HEK293 (cell line): ENCODE measurements around the gene RAB7A.

Experiments used
- CTCF ChIA-PET: fragments of 350-600 bp; formaldehyde crosslinking; extraction: SDS; loops from one replicate; lab custom pipeline; 2021; ENCODE audit warnings: antibody characterized with exemption; lab: Yijun Ruan, JAX
- POLR2A ChIA-PET: fragments of 300-600 bp; formaldehyde crosslinking; extraction: SDS; loops from one replicate; lab custom pipeline; 2020; ENCODE audit warnings: antibody characterized with exemption, inconsistent platforms; lab: Yijun Ruan, JAX
- H3K27ac ChIP-seq: fragments of 200-500 bp; sonication (Bioruptor generic); 2 replicates; pipeline ENCODE4 v1.5.1; 2014; ENCODE audit warnings: low read depth, low read length, control low read depth, inconsistent platforms; ENCODE audit errors: extremely low read depth
- H3K36me3 ChIP-seq, 2 experiments: fragments of 200-500 bp in 1 of 2; sonication (Bioruptor generic) in 1 of 2; 1 replicate in 1 of 2; 2 replicates in 1 of 2; pipeline ENCODE4 v1.5.1; 2014 to 2017; ENCODE audit warnings: inconsistent platforms in 2 of 2, low read length in 2 of 2; ENCODE audit not compliant: control insufficient read depth in 2 of 2, insufficient read depth in 1 of 2
- H3K4me1 ChIP-seq: fragments of 200-500 bp; sonication (Bioruptor generic); 2 replicates; pipeline ENCODE4 v1.5.1; 2014; ENCODE audit warnings: mild to moderate bottlenecking, low read length, inconsistent platforms; ENCODE audit not compliant: control insufficient read depth, insufficient read depth
- H3K4me3 ChIP-seq: 2 replicates; pipeline ENCODE4 v1.5.1; 2011; ENCODE audit warnings: low read depth, mild to moderate bottlenecking, control low read depth, low read length, moderate library complexity
- H3K9me3 ChIP-seq: fragments of 200-500 bp; sonication (Bioruptor generic); 2 replicates; pipeline ENCODE4 v1.5.1; 2014; ENCODE audit warnings: low read depth, low read length, inconsistent platforms; ENCODE audit not compliant: control insufficient read depth, insufficient read depth
- GFI1B ChIP-seq: fragments of 450-650 bp; formaldehyde crosslinking; IDR thresholded peaks from 2 replicates; pipeline ENCODE4 v1.5.1; 2016; ENCODE audit warnings: missing biosample characterization, missing genetic modification characterization
- HOXA7 ChIP-seq: sonication (generic); formaldehyde crosslinking; IDR thresholded peaks from 2 replicates; pipeline ENCODE4 v1.8.1; 2022; ENCODE audit warnings: missing genetic modification reagents, borderline replicate concordance
- HOXD13 ChIP-seq: sonication (generic); formaldehyde crosslinking; IDR thresholded peaks from 2 replicates; pipeline ENCODE4 v1.8.0; 2022; ENCODE audit warnings: missing genetic modification reagents, borderline replicate concordance
- ZBTB17 ChIP-seq: fragments of 450-650 bp; formaldehyde crosslinking; IDR thresholded peaks from 2 replicates; pipeline ENCODE4 v1.5.1; 2016; ENCODE audit warnings: missing biosample characterization, missing genetic modification characterization
- ZNF24 ChIP-seq: fragments of 450-650 bp; formaldehyde crosslinking; IDR thresholded peaks from 2 replicates; pipeline ENCODE4 v1.5.1; 2016; ENCODE audit warnings: missing biosample characterization, missing genetic modification characterization
- ZNF266 ChIP-seq: fragments of 450-650 bp; formaldehyde crosslinking; IDR thresholded peaks from 2 replicates; pipeline ENCODE4 v1.5.1; 2016; ENCODE audit warnings: missing biosample characterization, missing genetic modification characterization, low read depth
- ZNF404 ChIP-seq: fragments of 450-650 bp; formaldehyde crosslinking; IDR thresholded peaks from 2 replicates; pipeline ENCODE4 v1.5.1; 2017; ENCODE audit warnings: missing biosample characterization, missing genetic modification characterization
- ZNF530 ChIP-seq: fragments of 450-650 bp; formaldehyde crosslinking; IDR thresholded peaks from 2 replicates; pipeline ENCODE4 v1.5.1; 2016; ENCODE audit warnings: low read depth, missing biosample characterization, missing genetic modification characterization
- ZNF544 ChIP-seq: fragments of 450-650 bp; formaldehyde crosslinking; IDR thresholded peaks from 2 replicates; pipeline ENCODE4 v1.5.0; 2017; ENCODE audit warnings: missing biosample characterization, missing genetic modification characterization
- ZNF658 ChIP-seq: fragments of 450-650 bp; formaldehyde crosslinking; IDR thresholded peaks from 2 replicates; pipeline ENCODE4; 2016; ENCODE audit warnings: missing biosample characterization, missing genetic modification characterization
- ZNF664 ChIP-seq: fragments of 450-650 bp; formaldehyde crosslinking; IDR thresholded peaks from 2 replicates; pipeline ENCODE4 v1.5.1; 2016; ENCODE audit warnings: missing biosample characterization, missing genetic modification characterization
- ZNF76 ChIP-seq: fragments of 450-650 bp; formaldehyde crosslinking; IDR thresholded peaks from 2 replicates; pipeline ENCODE4; 2016; ENCODE audit warnings: low read depth, missing biosample characterization, missing genetic modification characterization, borderline replicate concordance
- TF ChIP-seq, protein P1 (sequence below): fragments of 450-650 bp; formaldehyde crosslinking; IDR thresholded peaks from 2 replicates; pipeline ENCODE4 v1.5.1; 2016; ENCODE audit warnings: missing biosample characterization, missing genetic modification characterization
- TF ChIP-seq, protein P2 (sequence below): fragments of 450-650 bp; formaldehyde crosslinking; IDR thresholded peaks from 2 replicates; pipeline ENCODE4 v1.5.1; 2016; ENCODE audit warnings: missing biosample characterization, missing genetic modification characterization
- TF ChIP-seq, protein P3 (sequence below): fragments of 450-650 bp; formaldehyde crosslinking; IDR thresholded peaks from 2 replicates; pipeline ENCODE4 v1.5.1; 2016; ENCODE audit warnings: missing biosample characterization, missing genetic modification characterization
- TF ChIP-seq, protein P4 (sequence below): fragments of 450-650 bp; formaldehyde crosslinking; IDR thresholded peaks from 2 replicates; pipeline ENCODE4 v1.5.1; 2017; ENCODE audit warnings: missing biosample characterization, missing genetic modification characterization
- TF ChIP-seq, protein P5 (sequence below): IDR thresholded peaks from 2 replicates; pipeline ENCODE4 v1.6.1; 2011; ENCODE audit warnings: mild to moderate bottlenecking, low read depth, low read length, borderline replicate concordance

Gene RAB7A

DNA sequence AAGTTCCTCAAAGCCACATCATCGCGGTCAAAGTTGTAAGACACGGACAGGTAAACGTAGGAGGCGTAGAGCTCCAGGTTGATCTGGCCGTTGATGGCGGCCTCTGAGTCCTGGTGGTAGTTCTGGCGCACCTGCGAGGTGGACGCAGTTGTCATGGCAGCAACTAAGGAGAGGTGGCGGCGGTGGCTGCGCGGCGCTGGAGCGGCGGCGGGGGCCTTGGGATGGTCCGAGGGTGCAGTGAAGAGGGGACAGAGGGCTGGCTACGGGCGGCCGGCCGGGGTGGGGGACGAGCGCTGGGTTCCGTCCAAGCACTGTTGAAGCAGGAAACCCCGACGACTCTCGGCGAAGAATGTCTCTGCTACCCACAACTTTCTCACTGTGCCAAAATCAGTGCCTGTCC is 38.9 kb downstream of the RAB7A start:
- H3K36me3 ChIP-seq = peaks cover 0 to 14% of the 10 kb centered on the region in 2 experiments; a peak in 1 of 3 replicates
- H3K9me3 ChIP-seq = no peaks in the 10 kb centered on the region
- ChIA-PET POLR2A (no interaction called here), CTCF (no interaction called here)
- H3K4me1 ChIP-seq = 0 out of 2 replicates have a peak, but pooled peaks cover 3% of the 10 kb centered on the region
- no peak overlapping the region for H3K4me3 ChIP-seq
- TF ChIP-seq HOXD13 (CRISPR knock-in tag) = no peak
- no peak for TF ChIP-seq GFI1B (tag by site-specific recombination)
- no peak for TF ChIP-seq ZNF544 (tag by site-specific recombination)
- no peak overlapping the region for H3K27ac ChIP-seq

DNA sequence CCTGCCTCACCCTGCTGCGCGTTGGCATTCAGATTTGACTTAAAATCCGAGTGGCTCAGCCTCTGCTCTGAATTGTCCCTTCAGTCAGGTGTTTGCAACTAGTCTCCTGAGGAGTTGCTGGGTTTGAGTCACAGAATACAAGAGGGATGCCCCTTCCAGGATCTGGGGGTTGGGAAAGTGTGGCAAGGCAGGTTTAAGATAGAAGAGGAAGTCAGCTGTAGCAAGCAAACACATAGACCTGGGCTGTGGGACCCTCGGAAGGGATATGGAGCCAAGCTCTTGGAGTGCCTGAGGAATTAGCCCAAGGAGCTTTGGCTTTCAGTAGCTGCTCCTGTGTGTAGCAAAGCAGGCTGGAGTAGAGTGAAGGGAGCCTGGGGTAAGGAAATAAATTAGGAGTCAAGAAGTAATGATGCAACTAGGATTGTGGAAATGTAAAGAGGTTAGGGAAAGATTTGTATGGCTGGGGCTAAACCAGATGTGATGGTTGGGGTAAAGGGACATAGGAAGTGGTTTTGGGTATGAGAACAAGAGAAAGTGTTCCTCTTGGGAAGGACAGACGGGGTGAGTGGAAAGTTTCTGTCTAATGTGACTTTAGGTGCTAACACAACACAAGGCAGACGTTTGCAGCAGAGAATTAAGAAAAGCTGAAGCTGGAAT is 41.2 kb downstream of the RAB7A start:
- H3K36me3 ChIP-seq = peaks cover 0 to 14% of the 10 kb centered on the region in 2 experiments; a peak in 1 of 3 replicates
- ChIA-PET POLR2A (no interaction called here), CTCF (interaction anchor here (0.6 kb wide), 1 partner anchor 84 kb away, joined by 4 read pairs; no protein-coding TSS in a partner anchor)
- no peak overlapping the region for H3K4me3 ChIP-seq
- TF ChIP-seq ZBTB17 (tag by site-specific recombination) (peak; percentile 54; the same call in 1 of the 2 replicates), ZNF24 (tag by site-specific recombination) (0 out of 2 replicates have a peak, but pooled peaks have one; percentile 36)
- TF ChIP-seq, protein P1, sequence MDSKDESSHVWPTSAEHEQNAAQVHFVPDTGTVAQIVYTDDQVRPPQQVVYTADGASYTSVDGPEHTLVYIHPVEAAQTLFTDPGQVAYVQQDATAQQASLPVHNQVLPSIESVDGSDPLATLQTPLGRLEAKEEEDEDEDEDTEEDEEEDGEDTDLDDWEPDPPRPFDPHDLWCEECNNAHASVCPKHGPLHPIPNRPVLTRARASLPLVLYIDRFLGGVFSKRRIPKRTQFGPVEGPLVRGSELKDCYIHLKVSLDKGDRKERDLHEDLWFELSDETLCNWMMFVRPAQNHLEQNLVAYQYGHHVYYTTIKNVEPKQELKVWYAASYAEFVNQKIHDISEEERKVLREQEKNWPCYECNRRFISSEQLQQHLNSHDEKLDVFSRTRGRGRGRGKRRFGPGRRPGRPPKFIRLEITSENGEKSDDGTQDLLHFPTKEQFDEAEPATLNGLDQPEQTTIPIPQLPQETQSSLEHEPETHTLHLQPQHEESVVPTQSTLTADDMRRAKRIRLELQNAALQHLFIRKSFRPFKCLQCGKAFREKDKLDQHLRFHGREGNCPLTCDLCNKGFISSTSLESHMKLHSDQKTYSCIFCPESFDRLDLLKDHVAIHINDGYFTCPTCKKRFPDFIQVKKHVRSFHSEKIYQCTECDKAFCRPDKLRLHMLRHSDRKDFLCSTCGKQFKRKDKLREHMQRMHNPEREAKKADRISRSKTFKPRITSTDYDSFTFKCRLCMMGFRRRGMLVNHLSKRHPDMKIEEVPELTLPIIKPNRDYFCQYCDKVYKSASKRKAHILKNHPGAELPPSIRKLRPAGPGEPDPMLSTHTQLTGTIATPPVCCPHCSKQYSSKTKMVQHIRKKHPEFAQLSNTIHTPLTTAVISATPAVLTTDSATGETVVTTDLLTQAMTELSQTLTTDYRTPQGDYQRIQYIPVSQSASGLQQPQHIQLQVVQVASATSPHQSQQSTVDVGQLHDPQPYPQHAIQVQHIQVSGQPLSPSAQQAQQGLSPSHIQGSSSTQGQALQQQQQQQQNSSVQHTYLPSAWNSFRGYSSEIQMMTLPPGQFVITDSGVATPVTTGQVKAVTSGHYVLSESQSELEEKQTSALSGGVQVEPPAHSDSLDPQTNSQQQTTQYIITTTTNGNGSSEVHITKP (tag by site-specific recombination) = 0 out of 2 replicates have a peak, but pooled peaks have one; percentile 8
- TF ChIP-seq, protein P2, sequence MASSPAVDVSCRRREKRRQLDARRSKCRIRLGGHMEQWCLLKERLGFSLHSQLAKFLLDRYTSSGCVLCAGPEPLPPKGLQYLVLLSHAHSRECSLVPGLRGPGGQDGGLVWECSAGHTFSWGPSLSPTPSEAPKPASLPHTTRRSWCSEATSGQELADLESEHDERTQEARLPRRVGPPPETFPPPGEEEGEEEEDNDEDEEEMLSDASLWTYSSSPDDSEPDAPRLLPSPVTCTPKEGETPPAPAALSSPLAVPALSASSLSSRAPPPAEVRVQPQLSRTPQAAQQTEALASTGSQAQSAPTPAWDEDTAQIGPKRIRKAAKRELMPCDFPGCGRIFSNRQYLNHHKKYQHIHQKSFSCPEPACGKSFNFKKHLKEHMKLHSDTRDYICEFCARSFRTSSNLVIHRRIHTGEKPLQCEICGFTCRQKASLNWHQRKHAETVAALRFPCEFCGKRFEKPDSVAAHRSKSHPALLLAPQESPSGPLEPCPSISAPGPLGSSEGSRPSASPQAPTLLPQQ (tag by site-specific recombination) = no peak
- H3K9me3 ChIP-seq = no peaks in the 10 kb centered on the region
- H3K4me1 ChIP-seq = peaks cover 3% of the 10 kb centered on the region; the same call in 1 of the 2 replicates
- H3K27ac ChIP-seq = no peak overlapping the region

DNA sequence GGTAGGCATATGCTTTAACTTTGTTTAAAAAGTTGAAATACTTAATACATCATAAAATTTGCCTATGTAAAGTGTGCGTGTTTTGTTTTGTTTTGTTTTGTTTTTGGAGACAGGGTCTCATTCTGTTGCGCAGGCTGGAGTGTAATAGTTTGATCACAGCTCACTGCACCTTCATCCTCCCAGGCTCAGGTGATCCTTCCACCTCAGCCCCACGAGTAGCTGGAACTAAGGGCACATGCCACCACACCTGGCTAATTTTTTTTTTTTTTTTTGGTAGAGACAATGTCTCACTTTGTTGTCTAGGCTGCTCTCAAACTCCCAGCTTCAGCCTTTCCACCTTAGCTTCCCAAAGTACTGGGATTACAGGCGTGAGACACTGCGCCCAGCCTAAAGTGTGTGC is 42.5 kb downstream of the RAB7A start:
- Histone ChIP-seq H3K4me3 (no peak overlapping the region), H3K27ac (no peak overlapping the region), H3K9me3 (no peaks in the 10 kb centered on the region), H3K36me3 (peaks cover 0 to 11% of the 10 kb centered on the region in 2 experiments; a peak in 1 of 3 replicates), H3K4me1 (peaks cover 3% of the 10 kb centered on the region; the same call in 1 of the 2 replicates)
- POLR2A ChIA-PET = no interaction called here
- CTCF ChIA-PET = interaction anchor here (0.6 to 1.3 kb wide), 4 partner anchors 13 to 1060 kb away, joined by 3 to 4 read pairs (median 4); no protein-coding TSS in a partner anchor
- TF ChIP-seq ZNF404 (tag by site-specific recombination) = no peak
- TF ChIP-seq HOXA7 (CRISPR knock-in tag) = no peak
- TF ChIP-seq ZNF530 = no peak
- TF ChIP-seq, protein P3, sequence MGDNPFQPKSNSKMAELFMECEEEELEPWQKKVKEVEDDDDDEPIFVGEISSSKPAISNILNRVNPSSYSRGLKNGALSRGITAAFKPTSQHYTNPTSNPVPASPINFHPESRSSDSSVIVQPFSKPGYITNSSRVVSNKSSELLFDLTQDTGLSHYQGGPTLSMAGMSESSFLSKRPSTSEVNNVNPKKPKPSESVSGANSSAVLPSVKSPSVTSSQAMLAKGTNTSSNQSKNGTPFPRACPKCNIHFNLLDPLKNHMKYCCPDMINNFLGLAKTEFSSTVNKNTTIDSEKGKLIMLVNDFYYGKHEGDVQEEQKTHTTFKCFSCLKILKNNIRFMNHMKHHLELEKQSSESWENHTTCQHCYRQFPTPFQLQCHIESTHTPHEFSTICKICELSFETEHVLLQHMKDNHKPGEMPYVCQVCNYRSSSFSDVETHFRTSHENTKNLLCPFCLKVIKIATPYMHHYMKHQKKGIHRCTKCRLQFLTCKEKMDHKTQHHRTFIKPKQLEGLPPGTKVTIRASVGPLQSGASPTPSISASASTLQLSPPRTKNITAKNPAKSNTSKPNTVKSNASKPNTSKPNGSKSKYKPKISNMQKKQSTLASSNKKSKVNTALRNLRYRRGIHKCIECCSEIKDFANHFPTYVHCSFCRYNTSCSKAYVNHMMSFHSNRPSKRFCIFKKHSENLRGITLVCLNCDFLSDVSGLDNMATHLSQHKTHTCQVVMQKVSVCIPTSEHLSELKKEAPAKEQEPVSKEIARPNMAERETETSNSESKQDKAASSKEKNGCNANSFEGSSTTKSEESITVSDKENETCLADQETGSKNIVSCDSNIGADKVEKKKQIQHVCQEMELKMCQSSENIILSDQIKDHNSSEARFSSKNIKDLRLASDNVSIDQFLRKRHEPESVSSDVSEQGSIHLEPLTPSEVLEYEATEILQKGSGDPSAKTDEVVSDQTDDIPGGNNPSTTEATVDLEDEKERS (tag by site-specific recombination) = no peak
- TF ChIP-seq, protein P4, sequence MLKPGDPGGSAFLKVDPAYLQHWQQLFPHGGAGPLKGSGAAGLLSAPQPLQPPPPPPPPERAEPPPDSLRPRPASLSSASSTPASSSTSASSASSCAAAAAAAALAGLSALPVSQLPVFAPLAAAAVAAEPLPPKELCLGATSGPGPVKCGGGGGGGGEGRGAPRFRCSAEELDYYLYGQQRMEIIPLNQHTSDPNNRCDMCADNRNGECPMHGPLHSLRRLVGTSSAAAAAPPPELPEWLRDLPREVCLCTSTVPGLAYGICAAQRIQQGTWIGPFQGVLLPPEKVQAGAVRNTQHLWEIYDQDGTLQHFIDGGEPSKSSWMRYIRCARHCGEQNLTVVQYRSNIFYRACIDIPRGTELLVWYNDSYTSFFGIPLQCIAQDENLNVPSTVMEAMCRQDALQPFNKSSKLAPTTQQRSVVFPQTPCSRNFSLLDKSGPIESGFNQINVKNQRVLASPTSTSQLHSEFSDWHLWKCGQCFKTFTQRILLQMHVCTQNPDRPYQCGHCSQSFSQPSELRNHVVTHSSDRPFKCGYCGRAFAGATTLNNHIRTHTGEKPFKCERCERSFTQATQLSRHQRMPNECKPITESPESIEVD (tag by site-specific recombination) = no peak
- TF ChIP-seq ZNF266 (tag by site-specific recombination) = no peak
- TF ChIP-seq ZNF664 = no peak
- no peak for TF ChIP-seq ZNF658 (tag by site-specific recombination)
- TF ChIP-seq ZNF76 (tag by site-specific recombination) = no peak
- TF ChIP-seq, protein P5, sequence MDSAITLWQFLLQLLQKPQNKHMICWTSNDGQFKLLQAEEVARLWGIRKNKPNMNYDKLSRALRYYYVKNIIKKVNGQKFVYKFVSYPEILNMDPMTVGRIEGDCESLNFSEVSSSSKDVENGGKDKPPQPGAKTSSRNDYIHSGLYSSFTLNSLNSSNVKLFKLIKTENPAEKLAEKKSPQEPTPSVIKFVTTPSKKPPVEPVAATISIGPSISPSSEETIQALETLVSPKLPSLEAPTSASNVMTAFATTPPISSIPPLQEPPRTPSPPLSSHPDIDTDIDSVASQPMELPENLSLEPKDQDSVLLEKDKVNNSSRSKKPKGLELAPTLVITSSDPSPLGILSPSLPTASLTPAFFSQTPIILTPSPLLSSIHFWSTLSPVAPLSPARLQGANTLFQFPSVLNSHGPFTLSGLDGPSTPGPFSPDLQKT = no peak
